T-helper 1 cell treated with Interleukin-12 subunit alpha and Interleukin-12 subunit beta and Interleukin-4 antibody, amounts not matched to agents 30 ng/mL and 1 ng/mL, for 36 hours (primary cell): ENCODE measurements around the gene ISCU. TPM values are rescaled to one million over a fixed set of nuclear protein-coding genes. Genes with fewer than 3 reads are reported as not detected.

Source experiments
- intact Hi-C: fragments of 100-400 bp; cut with micrococcal nuclease; formaldehyde crosslinking; loops from one replicate; pipeline ENCODE4 v1.15.1; 2024
- total RNA-seq: library from RNA; stranded (reverse); gene quantifications from 2 replicates; pipeline ENCODE4 v1.2.3, GENCODE V29; 2022

ISCU gene
- total RNA-seq, result 71.4 and 77.2 TPM in 2 replicates

DNA sequence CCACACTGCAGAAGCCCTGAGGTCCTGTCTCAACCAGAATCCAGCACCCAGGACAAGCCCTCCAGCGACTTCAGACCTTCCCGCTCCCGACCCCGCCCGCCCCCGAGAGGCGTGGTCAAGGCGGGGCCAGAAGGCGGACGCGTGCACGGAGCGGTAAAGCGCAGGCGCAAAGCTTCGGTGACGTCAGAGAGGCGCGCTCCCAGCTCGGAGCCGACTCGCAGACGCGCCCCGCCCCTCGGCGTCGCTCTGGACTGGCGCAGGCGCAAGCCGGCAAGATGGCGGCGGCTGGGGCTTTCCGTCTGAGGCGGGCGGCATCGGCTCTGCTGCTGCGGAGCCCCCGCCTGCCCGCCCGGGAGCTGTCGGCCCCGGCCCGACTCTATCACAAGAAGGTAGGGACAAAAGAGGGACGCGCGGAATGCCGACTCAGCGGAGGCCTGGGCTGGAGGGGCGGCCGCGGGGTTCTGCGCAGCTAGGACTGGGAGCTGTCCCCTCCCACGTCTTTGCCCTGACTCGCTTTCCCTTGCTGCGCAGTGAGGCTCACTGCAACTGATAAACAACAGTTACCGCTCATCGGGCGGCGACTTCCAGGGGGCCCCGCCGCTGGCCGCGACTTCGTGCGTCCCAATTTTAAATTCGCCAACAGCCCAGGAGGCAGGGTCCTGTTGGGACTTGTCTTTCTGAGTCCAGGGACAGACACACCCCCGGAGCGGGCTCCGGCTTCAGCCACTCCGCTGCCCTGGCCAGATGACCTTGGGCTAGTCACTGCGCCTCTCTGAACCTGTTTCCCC lies at the start of gene ISCU:
Gene ISCU, plus strand, starts transcription at position 249 of the 788 bp plus-strand sequence. Its CDS starts 27 bp downstream, at position 276.
- intact Hi-C loops, result loop anchor here (1.0 to 5.0 kb wide), 17 partner anchors 56 to 1605 kb away; partner anchors contain the start of genes ALKBH2, CORO1C, CRY1 and FAM222A

DNA sequence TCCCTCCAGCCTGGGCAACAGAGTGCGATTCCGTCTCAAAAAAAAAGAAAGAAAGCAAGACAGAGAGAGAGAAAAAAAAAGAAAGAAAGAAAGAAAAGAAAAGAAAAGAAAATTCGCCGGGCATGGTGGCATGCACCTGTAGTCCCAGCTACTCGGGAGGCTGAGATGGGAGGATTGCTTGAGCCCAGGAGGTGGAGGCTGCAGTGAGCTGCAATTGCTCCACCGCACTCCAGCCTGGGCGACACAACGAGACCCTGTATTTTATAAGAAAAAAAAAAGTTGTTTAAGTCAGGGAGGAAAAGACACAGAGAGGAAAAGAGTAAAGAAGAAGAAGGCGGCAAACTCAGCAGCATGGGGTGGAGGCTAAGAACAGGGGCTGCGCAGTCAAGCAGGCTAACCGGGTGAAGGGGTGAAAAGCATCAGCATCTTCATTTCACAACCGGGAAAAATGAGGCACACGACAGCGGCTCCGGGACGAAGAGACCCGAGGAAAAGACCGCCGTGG lies 47.9 kb upstream of the ISCU start:
- intact Hi-C loops, result loop anchor here (2.0 to 10.0 kb wide), 5 partner anchors 282 to 1770 kb away; partner anchors contain the start of genes ATP2A2, KCTD10, PWP1 and UBE3B

DNA sequence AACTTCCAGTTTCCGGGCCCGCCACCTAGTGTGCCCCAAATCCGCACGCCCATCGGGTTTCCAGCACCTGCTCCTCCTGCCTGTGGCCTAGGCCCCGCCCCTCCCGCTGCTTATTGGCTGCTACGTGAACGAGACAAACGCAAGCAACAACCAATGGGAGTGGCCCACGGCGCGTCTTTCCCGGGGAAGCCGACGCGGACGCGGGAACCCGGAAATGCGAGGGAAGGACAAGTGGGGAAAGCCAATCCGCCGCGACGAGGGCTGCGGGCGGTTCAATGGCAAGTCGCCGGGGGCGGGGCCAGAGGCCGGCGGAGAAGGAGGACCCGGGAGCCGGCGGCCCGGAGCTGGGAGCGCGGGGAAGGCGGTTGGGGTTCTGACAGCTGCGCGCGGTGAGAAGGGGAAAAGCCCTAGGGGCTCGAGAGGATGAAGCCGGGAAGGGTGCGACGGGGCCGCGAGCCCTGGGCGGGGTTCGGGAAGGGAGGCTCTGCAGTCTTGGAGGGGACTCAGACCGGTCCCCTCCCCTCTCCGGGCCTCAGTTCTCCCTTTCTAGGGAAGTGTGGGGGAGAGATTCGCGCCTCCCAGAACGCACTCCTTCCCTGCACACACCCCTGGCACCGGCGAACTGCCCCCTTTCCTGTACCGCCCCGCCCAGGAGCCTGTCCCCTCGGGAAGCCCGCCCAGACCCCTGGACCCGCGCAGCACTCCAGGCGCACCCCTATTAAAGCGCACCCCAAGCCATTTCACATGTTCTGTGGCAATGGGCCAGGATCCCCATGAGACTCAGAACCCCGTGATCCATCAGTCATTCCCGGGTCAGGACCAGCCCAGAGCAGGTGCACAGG lies 47.2 kb upstream of the ISCU start, which contains the start of gene FICD:
Gene FICD, plus strand, starts transcription at position 305 of the 842 bp plus-strand sequence. CDS start 1,696 bp downstream, outside the sequence.
- intact Hi-C loops, result loop anchor here (1.0 to 10.0 kb wide), 13 partner anchors 46 to 1770 kb away; partner anchors contain the start of genes ALKBH2, ATP2A2, KCTD10 and MMAB

DNA sequence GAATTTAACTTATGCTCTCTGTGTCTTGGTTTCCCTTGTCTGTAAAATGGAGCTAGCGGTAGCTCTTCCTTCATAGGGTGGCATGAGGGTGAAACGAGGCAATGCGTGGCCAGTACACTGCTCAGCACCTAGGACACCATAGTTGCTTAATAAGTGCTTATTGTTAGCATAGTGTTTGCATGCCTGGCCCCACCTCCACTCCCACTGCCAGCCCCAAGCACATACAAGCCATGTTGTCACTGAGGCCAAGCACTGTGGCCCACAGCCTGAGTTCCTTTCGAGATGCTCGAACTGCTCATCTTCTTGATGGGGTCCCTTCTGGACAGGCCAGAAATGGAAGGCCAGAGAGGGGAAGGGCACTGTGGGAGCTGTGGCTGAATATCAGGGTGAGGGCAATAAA lies 46.5 kb upstream of the ISCU start:
- intact Hi-C loops, result loop anchor here (1.0 to 10.0 kb wide), 12 partner anchors 45 to 1769 kb away; partner anchors contain the start of genes ALKBH2, ATP2A2, KCTD10 and MMAB

DNA sequence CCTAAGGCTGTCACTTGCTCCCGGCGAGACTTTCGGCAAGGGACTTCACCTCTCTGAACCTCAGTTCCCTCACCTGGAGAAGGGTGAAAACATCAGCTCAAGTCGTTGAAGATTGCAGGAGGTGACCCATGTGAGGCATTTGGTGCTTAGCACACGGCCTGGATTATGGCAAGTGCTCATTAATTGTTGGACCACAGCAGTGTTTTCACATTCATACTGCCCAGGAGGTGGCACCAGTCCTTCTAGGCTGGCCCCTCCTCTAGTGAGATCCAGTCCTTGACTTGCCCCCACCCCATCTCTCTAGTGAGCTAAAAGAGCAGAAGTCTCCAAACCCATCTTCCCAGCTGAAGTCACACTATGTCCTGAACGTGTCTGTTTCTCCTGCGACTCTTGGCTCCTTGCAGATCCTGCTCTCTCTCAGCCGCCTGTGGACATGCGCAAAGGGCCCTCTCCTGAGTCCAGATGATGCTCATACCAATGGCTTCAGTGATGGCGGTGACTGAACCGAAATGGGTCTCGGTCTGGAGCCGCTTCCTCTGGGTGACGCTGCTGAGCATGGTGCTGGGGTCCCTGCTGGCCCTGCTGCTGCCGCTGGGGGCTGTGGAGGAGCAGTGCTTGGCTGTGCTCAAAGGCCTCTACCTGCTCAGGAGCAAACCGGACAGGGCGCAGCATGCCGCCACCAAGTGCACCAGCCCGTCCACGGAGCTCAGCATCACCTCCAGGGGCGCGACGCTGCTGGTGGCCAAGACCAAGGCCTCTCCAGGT lies 45.7 kb upstream of the ISCU start:
- intact Hi-C loops, result loop anchor here (10.0 kb wide), 1 partner anchor 1768 kb away; the partner anchor contains the start of gene ATP2A2

DNA sequence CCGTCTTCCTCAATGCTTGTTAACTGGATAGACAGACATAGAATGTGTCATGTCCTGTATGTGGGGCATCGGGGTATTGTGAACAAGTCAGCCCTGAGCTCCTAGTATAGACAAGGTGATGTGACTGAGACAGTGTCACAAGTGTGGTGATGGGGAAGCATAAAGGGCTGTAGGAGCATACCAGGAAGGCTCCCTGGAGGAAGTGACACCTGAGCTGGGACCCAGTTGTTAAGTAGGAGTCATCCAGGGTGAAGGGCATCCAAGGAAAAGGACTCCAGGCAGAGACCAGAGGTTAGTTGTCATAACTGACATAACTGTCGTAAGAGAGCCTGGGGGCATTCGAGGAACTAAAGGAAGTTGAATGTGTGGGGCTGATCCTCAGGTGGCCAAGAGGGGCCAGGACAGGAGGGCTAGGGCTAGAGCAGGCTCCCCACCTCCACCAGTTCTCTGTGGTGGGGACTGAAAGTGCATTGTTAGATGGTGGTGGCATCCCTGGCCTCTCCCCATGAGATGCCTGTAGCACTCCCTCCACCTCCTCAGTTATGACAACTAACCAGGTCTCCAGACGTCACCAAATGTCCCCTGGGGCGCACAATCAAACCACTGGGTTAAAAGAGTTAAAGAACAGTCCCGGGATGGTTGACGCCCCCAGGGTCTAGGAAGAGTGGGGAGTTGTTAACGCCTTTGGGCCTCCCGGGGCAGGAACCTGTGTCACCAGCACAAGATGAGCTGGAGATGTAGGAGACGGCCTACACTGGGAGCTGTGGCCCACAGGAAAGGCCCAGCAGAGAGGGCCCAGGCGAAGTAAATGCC lies 44.9 kb upstream of the ISCU start:
- intact Hi-C loops, result loop anchor here (10.0 kb wide), 1 partner anchor 1767 kb away; the partner anchor contains the start of gene ATP2A2

DNA sequence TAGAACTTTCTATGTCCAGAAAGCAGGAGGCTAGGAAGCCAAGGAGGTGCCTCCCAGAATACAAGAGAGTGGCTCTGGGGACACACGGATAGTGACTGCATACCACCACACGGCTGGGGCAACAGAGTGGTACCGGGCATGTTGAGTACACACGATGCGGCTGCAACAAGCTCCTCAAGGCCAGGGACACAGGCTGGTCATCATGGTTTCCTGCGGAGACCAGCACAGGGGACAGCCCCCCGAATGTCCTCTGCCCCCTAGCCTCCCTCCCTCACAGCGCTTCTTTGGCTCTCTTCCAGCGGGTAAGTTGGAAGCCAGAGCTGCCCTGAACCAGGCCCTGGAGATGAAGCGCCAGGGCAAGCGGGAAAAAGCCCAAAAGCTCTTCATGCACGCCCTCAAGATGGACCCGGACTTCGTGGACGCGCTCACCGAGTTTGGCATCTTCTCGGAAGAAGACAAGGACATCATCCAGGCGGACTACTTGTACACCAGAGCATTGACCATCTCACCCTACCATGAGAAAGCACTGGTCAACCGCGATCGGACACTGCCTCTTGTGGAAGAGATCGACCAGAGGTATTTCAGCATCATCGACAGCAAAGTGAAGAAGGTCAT lies 44.2 kb upstream of the ISCU start:
- intact Hi-C loops, result loop anchor here (10.0 kb wide), 1 partner anchor 1767 kb away; the partner anchor contains the start of gene ATP2A2

DNA sequence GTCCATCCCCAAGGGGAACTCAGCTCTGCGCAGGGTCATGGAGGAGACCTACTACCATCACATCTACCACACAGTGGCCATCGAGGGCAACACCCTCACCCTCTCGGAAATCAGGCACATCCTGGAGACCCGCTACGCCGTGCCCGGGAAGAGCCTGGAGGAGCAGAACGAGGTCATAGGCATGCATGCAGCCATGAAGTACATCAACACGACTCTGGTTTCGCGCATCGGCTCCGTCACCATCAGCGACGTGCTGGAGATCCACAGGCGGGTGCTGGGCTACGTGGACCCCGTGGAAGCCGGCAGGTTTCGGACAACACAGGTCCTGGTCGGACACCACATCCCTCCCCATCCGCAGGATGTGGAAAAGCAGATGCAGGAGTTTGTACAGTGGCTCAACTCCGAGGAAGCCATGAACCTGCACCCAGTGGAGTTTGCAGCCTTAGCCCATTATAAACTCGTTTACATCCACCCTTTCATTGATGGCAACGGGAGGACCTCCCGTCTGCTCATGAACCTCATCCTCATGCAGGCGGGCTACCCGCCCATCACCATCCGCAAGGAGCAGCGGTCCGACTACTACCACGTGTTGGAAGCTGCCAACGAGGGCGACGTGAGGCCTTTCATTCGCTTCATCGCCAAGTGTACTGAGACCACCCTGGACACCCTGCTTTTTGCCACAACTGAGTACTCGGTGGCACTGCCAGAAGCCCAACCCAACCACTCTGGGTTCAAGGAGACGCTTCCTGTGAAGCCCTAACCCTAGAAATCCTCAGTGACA lies 43.5 kb upstream of the ISCU start:
- intact Hi-C loops, result loop anchor here (10.0 kb wide), 1 partner anchor 1766 kb away; the partner anchor contains the start of gene ATP2A2

DNA sequence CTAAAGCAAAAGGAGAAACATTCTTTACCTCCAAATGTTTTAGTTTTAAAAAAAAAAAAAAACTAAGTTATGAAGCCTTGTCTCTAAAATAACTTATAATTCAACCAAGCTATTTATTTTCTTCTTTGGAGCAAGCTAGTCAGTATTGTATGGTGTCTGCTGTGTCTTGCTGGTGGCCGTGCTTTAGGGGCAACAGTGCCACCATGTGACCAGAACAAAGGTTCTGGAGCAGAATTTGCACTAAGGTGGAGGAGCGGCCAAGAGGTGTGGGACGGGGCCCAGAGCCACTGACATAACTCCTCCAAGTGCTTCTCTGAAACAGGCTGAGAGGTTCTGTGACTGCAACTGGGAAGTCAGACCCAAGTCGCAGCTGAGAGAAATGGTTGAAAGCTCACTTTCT lies 42.8 kb upstream of the ISCU start:
- intact Hi-C loops, result loop anchor here (10.0 kb wide), 1 partner anchor 1765 kb away; the partner anchor contains the start of gene ATP2A2

DNA sequence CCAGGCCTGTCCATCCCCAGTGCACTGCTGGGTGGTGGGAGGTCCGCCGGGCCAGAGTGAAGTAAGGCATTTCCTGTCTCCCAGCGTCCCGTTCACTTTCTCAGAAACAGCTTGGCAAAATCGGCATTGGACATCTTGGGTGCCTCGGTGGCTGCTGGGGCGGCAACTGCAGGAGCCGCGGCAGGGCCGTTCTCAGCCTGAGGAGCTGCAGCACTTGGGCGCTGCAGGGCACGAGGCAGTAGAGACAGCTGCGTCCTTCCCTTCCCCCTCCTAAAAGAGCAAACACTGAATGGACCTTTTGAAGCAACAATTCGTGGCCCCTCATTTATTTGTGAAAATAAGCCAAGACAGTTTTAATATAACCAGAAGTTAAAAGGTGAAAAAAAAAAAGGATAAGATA lies 39.0 kb upstream of the ISCU start:
- intact Hi-C loops, result no loop called here

DNA sequence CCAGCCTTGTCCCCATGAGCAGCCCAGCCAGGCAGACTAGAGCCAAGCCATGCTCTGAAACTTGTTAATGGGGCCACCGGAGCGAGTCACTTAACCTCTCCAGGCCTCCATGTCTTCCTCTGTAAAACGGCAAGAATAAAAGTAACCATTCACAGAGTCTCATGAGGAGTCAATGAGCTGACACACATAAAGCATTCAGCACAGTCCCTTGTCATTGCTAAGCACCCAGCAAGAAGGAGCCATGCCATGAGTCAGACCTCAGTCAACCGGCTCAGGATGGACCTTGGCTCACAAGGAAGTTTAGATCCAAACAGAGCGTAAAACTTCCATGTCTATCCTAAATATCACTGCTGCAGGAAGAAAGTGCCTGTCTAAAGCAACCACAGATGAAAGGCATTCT lies 36.7 kb upstream of the ISCU start:
- intact Hi-C loops, result no loop called here

DNA sequence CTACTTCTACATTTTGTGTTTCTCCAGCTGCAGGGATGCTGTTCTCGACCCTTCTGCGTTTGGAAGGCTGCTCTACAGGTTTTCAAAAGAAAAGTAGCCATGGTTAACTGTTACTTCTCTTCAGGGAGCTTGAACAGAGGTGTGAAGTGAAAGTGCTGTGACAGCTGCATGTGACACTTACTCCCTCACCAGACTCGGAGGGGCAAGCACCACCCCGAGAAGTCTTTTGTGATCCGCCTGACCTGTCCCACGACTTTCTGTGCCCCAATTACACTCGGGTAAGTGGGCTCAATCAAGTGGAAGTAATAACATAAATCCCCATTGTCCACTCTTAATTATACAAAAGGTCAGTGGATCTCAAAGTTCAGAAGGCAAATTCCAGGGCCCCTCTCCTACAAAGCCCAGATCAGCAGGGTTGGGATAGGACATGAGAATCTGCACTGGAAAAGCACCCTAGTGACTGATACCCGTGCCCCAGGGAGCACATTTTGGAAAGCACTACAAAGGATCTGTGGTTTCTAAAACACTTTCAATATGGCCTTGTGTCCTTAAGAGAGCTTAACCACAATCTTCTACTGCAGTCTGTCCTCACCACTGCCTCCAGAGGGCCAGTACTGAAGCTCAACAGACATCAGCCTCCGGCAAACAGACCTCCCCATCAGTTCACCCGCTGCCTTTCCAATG lies 35.8 kb upstream of the ISCU start:
- intact Hi-C loops, result no loop called here

DNA sequence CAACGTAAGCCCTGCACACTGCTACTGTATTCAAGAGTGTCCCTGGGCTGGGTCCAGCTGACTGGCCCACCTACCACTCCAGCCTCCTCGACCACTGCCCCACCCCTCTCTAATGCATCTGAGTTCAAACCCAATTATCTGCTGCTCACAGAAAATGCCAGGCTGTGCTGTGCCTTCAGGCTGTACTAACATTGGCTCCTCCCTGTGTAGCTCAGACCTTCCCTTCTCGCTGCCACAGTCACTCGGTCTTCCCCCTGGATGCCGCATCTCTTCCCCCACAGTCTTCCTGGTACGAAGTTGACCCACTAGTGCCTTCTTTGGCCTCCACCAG lies 35.3 kb upstream of the ISCU start:
- intact Hi-C loops, result no loop called here

DNA sequence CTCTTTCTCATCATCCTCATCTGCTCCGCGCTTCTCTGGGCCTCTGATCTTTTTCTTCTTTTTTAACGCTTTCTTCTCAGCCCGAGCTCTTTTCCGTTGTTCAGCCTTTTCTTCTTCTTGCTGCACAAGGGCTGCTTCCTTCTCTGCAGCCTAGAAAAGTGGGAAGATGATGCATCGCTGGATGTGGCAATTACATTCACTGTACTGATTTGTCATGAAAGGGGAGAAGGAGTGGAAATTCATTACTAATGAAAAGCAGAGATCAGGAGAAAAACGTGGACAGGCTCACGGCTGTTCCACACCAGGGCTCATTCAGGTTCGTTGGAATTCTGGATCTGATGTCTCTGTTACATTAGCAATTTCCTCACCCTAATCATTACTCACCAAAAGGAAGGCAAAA lies 32.2 kb upstream of the ISCU start:
- intact Hi-C loops, result no loop called here

DNA sequence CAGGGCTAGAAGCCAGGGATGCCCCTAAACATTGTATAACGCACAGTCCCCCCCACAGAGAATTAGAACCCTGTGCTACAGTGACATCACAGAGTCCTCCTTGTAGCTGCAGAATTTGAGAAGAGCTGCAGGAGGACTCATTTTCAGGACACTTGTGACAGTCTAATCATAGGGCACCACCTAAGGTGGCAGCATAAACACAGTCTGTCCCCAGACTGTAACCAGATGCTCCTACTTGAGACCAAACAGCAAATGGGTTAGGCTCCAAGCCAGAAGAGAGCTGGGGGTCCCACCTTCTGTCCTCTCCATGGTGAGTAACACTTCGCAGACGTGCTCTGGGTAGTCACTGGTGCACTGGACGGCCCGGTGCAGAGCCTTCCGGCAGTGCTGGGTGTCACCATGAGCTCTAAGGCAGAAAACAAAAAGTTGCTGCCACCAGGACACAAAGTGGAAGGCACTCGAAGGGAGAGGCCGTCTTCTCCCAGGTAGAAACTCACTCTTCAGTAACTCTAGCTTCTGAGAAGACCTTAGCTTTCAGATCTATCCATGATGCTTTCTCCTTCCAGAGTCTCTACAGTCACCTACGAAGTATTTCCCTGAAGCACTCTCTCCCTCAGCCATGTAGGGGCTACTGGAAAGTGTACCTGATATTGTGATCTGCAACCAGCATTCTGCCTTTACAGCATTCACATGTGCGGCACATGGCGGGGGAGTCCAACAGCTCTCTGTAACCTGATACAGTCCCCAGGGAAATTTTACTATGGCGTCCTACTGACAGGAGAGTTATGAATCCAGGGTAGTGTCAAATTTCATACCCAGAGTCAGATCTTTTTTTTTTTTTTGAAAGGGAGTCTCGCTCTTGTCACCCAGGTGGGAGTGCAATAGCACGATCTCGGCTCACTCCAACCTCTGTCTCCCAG lies 30.2 kb upstream of the ISCU start:
- intact Hi-C loops, result no loop called here

DNA sequence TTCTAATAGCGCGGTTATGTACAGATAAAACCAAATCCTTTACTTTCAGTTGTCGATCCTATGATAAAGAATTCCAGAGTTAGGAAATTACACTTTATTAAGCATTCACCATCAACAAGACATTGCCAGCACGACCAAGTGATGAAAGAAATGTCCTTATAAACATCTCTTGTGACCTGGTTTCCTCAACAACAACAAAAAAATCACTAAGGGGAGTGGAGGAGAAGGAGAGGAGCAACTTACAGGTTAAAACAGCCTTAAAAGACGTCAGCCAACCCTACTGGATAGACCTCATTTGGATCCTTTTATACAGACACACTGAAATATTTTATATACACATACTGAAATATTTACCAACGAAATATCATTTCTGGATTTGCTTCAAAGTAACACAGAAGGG lies 24.2 kb upstream of the ISCU start:
- intact Hi-C loops, result no loop called here
